Mucosa of descending colon (tissue), 3 donors: Measurements from ENCODE around the gene BBS4. TPM values are rescaled to one million over a fixed set of nuclear protein-coding genes. Genes with fewer than 3 reads are reported as not detected.

Experiments used
- ATAC-seq: fragments of 200-7000 bp; cut with Tn5 transposase; one replicate; pipeline ENCODE4 v1.9.1; 2020; ENCODE audit warnings: mild to moderate bottlenecking, moderate library complexity
- DNase-seq, 3 donors: peaks; one replicate each; pipeline ENCODE4 v3.0.0-alpha.2; 2020
- H3K36me3 ChIP-seq: fragments of 200-600 bp; one replicate; pipeline ENCODE4 v1.8.0; 2021; ENCODE audit warnings: low read depth, mild to moderate bottlenecking
- H3K4me1 ChIP-seq: fragments of 200-600 bp; one replicate; pipeline ENCODE4 v1.8.0; 2021; ENCODE audit warnings: low read depth, mild to moderate bottlenecking
- H3K4me3 ChIP-seq: fragments of 200-600 bp; one replicate; pipeline ENCODE4 v1.8.0; 2021; ENCODE audit warnings: mild to moderate bottlenecking
- H3K9me3 ChIP-seq: fragments of 200-600 bp; one replicate; pipeline ENCODE4 v1.8.0; 2021; ENCODE audit warnings: mild to moderate bottlenecking
- CTCF ChIP-seq: fragments of 200-600 bp; IDR thresholded peaks from one replicate; pipeline ENCODE4 v1.8.0; 2022; ENCODE audit warnings: antibody characterized with exemption, mild to moderate bottlenecking
- intact Hi-C, 2 donors: fragments of 100-400 bp; cut with DNase I in 1 of 2; cut with micrococcal nuclease in 1 of 2; formaldehyde crosslinking; loops; one replicate each; pipeline versions ENCODE4 v1.11.0 to v1.11.1; 2022; cut with DNase I, micrococcal nuclease
- total RNA-seq, 3 donors: library from RNA; stranded (reverse); fragmentation: NEBNext Ultra II Directional in 2 of 3; extraction: Animal tissue kit (Norgen Biotek cat#: 25700) in 2 of 3; gene quantifications; one replicate each; pipeline versions ENCODE4 v1.2.1 to v1.2.4, GENCODE V29; 2021 to 2023
- donor health status: DM: no; HTN: no; CAD: no; lungs with moderate emphysema.
- donor health status: DM: no; HTN: no; CAD: no.
- donor health status: DM: no; HTN: yes; CAD: no.

The BBS4 gene
- total RNA-seq, 3 donors from 2014 or later, result 11.7 to 15.0 (median 13.6) TPM

GRCh38 chr15:72782274-72783003, 96.4 kb downstream of the BBS4 start:
- Histone ChIP-seq H3K9me3 (no peaks in the 10 kb centered on the region), H3K36me3 (no peaks in the 10 kb centered on the region), H3K4me1 (peaks cover 11% of the 10 kb centered on the region), H3K4me3 (peak overlapping the region; percentile 96)
- intact Hi-C loops, result no loop called here
- DNase-seq (no peak), ATAC-seq (no peak)
- no peak for TF ChIP-seq CTCF

DNA sequence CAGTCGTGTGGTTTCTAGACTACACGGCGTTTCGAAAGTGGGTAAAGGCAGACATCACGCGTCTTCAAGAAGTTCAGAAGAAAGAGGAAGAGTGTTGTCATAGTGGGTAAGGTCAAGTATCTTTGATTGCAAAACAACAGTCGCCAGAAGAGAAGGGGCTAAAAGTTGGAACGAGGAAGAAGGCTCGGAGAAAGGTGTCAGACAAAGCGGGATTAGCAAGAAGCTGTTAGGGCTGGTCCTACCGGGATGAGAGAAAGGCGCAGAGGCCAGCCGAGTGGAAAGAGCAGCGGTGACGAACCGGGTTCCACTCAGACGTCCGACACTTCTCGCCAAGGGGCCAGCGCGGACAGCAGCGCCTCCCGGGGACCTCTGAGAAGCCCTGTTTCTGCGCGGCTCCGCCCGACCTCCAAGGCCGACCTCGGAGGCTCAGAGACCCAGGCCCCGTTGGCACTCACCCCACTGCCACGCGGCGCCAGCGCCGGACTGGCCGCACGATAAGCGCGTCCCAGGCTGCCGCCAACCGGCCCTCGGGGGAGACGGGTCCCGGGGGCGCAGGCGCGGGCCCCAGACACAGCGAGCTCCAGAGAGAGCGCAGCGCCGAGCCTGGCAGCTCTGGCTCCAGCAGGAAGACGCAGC, 97.1 kb downstream of the BBS4 start:
- no peaks in the 10 kb centered on the region for H3K9me3 ChIP-seq
- intact Hi-C loops, result no loop called here
- TF ChIP-seq CTCF, result no peak
- no peaks in the 10 kb centered on the region for H3K36me3 ChIP-seq
- peaks cover 11% of the 10 kb centered on the region for H3K4me1 ChIP-seq
- DNase-seq (peak in 1 of 3 donors; percentile 31), ATAC-seq (peak; percentile 45)
- peak overlapping the region; percentile 96 for H3K4me3 ChIP-seq

DNA sequence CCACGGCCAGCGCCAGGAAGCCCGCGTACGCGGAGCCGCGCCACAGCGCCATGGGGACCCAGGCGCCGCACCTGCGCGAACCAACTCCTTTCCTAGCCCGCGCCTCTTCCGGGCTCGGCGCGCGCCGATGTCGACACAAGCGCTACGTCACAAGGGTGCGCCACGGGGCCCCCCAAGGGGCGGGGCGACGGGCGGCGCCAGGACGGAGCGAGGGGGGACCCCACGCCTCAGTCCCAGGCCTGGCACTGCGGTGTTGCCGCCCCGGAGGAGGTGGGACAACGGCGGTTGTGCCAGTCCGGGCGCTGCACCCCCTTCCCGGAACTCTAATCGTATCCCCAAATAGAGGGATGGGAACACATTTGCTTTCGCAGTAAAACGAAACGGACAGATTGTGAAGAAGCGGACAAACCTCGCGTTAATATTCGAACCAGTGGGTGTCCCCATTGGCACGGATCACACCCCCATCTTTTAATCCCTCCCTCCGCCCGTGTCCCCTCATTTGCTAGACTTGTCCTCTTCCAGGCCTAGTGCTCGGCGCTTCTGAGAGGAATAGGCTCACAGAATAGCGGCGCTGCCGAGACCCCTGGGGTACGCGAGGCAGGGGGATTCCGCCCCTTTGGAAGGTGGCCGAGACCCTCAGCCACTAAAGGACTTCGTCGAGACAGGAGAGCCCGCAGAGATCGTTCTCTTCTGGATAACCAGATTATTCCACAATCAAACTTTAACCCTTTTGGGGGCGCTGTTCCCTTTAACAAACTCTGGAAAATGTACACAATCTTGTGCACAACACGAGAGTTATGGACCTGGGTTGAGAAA, 97.8 kb downstream of the BBS4 start, which contains the start of gene ADPGK:
Gene ADPGK, minus strand, starts transcription at position 119 of the 816 bp plus-strand sequence. Its CDS starts 67 bp downstream, at position 52.
- ATAC-seq, result peak; percentile 97
- Histone ChIP-seq H3K4me3 (peak within 1 kb of the TSS; percentile 96), H3K9me3 (no peaks in the 10 kb centered on the region), H3K4me1 (peaks cover 11% of the 10 kb centered on the region), H3K36me3 (no peaks in the 10 kb centered on the region)
- intact Hi-C loops, result no loop called here
- TF ChIP-seq CTCF, result peak; percentile 37
- DNase-seq, result peak; percentile 92 to 97 (median 94)

DNA sequence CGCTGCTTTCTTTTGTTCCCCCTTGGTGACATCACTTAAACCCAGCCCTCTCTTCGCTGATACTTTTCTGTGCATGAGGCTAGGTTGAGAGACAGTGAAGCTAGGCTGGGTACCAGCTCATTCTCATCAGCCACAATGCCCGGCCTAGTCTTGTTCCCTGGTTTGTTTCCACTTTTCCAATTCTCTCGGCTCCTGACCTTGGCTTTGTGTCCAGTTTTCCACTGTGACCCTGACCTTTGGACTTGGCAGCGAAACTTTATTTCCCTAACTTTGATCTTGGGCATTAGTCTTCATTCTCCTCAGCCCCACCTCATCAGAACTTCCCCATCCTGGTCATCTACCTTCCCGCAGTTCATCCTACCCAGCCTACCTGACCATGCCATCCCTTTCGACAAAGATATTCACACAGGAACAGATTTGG, 98.5 kb downstream of the BBS4 start:
- Histone ChIP-seq H3K9me3 (no peaks in the 10 kb centered on the region), H3K4me1 (peaks cover 11% of the 10 kb centered on the region), H3K36me3 (no peaks in the 10 kb centered on the region), H3K4me3 (peak overlapping the region; percentile 96)
- no peak for TF ChIP-seq CTCF
- intact Hi-C loops, result no loop called here
- ATAC-seq (no peak), DNase-seq (no peak)

GRCh38 chr15:72785432-72785831, 99.4 kb downstream of the BBS4 start:
- peaks cover 11% of the 10 kb centered on the region for H3K4me1 ChIP-seq
- DNase-seq, result peak in 1 of 3 donors; percentile 18
- H3K9me3 ChIP-seq, result no peaks in the 10 kb centered on the region
- no peak for TF ChIP-seq CTCF
- H3K36me3 ChIP-seq, result no peaks in the 10 kb centered on the region
- intact Hi-C loops, result no loop called here
- no peak for ATAC-seq
- no peak overlapping the region for H3K4me3 ChIP-seq
